Smooth muscle cell of the pulmonary artery (primary cell): ENCODE measurements around the gene BUB3. TPM values are rescaled to one million over a fixed set of nuclear protein-coding genes. Genes with fewer than 3 reads are reported as not detected.

Source experiments
- total RNA-seq: library from RNA; depleted of rRNA; stranded (reverse); fragments of >200 nt; gene quantifications from 2 replicates; pipeline ENCODE4 v1.2.3, GENCODE V29; 2014

BUB3 gene, protein sequence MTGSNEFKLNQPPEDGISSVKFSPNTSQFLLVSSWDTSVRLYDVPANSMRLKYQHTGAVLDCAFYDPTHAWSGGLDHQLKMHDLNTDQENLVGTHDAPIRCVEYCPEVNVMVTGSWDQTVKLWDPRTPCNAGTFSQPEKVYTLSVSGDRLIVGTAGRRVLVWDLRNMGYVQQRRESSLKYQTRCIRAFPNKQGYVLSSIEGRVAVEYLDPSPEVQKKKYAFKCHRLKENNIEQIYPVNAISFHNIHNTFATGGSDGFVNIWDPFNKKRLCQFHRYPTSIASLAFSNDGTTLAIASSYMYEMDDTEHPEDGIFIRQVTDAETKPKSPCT
- 145 and 169 TPM in 2 replicates for total RNA-seq

DNA sequence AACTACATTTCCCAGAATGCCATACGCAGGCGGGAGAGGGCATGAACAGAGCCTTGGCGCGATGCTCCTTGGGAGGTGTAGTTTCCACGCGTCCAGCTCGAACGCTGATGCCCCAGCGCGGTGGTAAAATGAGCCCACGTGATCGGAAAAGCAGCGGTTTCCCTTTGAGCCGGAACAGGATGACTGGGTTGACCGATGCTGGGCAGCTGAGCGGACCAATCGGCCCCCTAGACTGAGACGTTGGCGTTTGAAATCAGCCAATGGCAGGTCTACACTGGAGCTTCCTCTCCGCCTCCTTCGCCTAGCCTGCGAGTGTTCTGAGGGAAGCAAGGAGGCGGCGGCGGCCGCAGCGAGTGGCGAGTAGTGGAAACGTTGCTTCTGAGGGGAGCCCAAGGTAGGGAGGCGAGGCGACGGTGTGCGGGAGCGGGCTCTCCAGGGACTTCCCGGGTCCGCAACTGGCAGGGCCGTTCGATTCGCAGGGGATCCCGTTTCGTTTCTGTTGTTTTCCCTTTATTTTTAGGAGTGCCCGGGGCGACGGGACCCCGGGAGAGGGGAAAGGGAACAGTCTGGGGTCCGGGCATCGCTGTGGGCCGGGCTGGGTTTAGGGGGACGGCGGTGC is at the start of gene BUB3:
BUB3 (plus strand) TSS at position 311 of the 619 bp plus-strand sequence. CDS start 516 bp downstream, outside the sequence.

DNA sequence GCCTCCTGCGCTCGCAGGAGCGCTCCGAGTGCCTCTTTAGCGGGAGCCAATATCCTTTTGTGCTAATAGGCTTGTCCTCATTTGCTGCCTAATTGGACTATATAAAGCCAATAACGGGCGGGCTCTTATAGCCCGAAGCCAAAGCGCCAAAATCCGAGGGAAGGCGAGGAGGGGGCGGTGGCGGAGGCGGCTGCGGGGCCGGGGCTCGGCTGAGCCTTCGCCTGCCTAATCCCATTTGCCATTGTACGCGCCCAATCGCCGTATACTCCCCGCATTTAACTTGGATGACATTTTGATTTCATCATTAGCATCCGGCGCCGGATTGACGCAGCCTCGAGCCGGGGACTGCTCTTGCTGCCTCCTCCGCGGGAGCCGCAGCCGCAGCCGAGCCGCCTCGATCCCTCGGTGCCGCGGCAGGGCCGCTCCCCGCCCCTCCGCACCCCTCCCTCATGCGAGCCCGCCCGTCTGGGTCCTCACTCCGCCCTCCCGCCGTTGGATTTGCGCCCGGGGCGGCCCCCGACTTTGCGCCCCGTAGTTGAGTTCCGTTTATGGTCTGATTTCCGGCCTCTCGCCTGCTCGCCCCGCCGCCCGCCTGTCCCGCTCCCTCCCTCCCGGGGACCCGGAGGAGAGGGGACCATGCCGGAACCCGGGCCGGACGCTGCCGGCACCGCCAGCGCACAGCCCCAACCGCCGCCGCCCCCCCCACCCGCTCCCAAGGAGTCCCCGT is 18.6 kb upstream of the BUB3 start, which contains the start of gene HMX3:
HMX3 (plus strand) TSS at position 556 of the 727 bp plus-strand sequence; CDS start at position 637, 81 bp downstream.

DNA sequence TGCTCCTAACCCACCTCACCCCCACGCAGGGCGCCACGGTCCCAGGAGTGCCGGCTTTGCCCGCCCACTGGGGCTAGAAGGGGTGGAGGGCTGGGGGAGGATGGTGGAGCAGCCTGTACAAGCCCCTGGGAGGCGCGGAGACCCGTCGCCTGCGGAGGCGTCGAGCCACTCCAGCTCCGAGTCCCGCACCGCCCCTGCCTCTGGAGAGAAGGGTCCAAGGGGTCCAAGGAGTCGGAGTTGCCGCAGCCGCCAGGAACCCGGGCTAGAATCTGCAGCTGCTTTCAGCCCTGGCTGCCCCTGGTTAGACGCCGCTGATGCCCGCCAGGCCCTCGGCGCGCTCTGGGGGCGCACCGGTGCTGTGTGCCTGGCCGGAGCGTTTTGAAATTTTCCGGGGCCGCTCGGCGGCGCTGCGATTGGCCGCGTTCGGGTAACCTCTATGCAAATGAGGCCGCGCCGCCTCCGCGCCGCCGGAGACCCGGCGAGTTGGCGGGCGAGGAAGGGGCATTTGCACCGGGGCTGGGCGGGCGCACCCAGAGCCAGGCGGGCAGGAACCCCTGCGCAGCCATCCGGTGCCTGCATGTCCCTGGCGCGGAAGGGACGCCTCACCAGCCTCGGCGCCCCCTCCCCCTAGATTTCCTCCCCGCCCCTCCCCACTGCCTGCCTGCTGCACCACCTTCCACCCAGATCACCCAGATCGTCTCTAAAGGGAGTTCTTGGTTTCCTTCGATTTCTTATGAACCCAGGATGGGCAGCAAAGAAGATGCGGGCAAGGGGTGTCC is 6.4 kb upstream of the BUB3 start, which contains the start of gene HMX2:
HMX2 (plus strand) TSS at position 502 of the 779 bp plus-strand sequence; CDS start at position 745, 243 bp downstream.

Other genes with a start within 250 kb of the BUB3 start
- not detected in 2 replicates for gene FAM24A, start 243.8 kb upstream of the BUB3 start, total RNA-seq
- 12.3 and 19.0 TPM in 2 replicates for gene C10orf88, start 200.2 kb upstream of the BUB3 start, total RNA-seq
- gene PSTK, start 174.0 kb upstream of the BUB3 start, total RNA-seq, result 2.9 and 4.1 TPM in 2 replicates
- gene IKZF5, start 145.6 kb upstream of the BUB3 start, total RNA-seq, result 3.3 and 3.8 TPM in 2 replicates
- gene ACADSB, start 145.4 kb upstream of the BUB3 start, total RNA-seq, result 4.9 and 6.2 TPM in 2 replicates
- not detected in 2 replicates for gene HMX3, start 18.4 kb upstream of the BUB3 start, total RNA-seq
- not detected in 2 replicates for gene HMX2, start 6.3 kb upstream of the BUB3 start, total RNA-seq